Left cardiac atrium (tissue), 4 donors: ENCODE results near the gene PNKP. TPM values are rescaled to one million over a fixed set of nuclear protein-coding genes. Genes with fewer than 3 reads are reported as not detected.

Experiments used
- ATAC-seq, 2 donors: fragments of 200-7000 bp; cut with Tn5 transposase; one replicate each; pipeline ENCODE4 v1.9.1; 2020; ENCODE audit warnings: mild to moderate bottlenecking in 2 of 2, moderate library complexity in 2 of 2
- DNase-seq: peaks from one replicate; pipeline ENCODE4 v3.0.0-alpha.2; 2020
- intact Hi-C, 2 donors: fragments of 100-400 bp; cut with DNase I; formaldehyde crosslinking; loops; one replicate each; pipeline versions ENCODE4 v1.14.1 to v1.15.1; 2022 to 2023
- long read RNA-seq: library from polyadenylated mRNA; unstranded; transcript quantifications from one replicate; pipeline ENCODE4 v2.0.0, GENCODE V29; 2021
- total RNA-seq, 2 donors: library from RNA; stranded (reverse); fragmentation: NEBNext Ultra II Directional; extraction: Animal tissue kit (Norgen Biotek cat#: 25700); gene quantifications; one replicate each; pipeline ENCODE4 v1.2.1, GENCODE V29; 2021
- donor health status: DM: no; HTN: yes; CAD: no.
- donor health status: DM: no; HTN: yes; CAD: no; lungs with severe emphysema.
- donor health status: DM: yes; HTN: yes; CAD: no.
- donor health status: Dilated cardiomyopathy.

The PNKP gene
- 10 to 100 TPM; 38.7 to 54.5 TPM for total RNA-seq
- long read RNA-seq, transcript PNKP-201 (17 exons, 2,041 nt), result major isoform, 11 of 28 reads
- long read RNA-seq, transcript PNKP-207 (16 exons, 1,665 nt), result minor isoform, 6 of 28 reads
- long read RNA-seq, partial matches to known transcripts, result 4 of 28 reads
- long read RNA-seq, other reads (novel, unspliced or antisense), result 5 of 28 reads

DNA sequence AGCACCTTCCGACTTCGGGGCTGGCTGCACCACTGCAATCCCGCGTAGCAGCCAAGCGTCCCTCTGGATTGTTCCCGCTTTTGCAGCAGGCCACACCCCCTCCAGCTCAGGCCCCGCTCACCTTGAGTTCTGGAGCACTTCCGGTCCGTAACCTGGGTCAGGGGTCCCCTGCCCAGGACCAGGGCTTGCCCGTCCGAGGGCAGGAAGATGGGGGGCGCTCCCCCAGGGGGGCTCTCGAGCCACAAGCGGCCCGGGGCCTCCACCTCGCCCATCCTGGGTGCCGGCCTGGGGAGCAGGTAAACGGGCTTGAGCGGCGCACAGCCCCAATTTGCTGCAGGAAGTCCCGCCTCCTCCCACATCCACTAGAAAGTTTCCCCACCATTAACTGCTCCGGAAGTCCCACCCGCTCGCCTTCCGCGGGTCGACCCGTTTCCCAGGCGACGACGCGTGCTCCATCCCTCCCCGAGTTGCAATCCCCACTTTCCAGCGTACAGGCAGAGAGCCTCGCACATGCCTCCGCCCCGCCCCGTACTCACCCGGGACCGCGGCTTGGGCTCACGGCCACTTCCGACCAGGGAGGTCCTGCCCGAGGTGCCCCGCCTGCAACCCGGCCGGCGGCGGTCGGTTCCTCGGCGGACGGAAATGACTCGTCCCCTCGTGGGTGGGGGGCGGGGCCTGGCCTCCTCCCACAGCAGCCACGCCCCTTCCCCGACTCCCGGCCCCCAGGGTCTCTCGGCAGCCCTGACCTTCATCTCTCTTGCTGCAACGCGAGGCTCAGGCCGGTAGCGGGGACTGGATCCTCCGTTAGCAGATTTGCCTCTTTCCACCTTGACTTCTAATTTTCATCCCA is at the start of gene PNKP:
TSS of gene PNKP (minus strand) at position 644 of the 850 bp plus-strand sequence. CDS start at position 272, 372 bp downstream.
- ATAC-seq (peak; percentile 62 to 66), DNase-seq (peak; percentile 96)
- intact Hi-C loops, result loop anchor here (5.0 to 10.0 kb wide), 2 partner anchors 52 to 100 kb away; partner anchors contain the start of genes AP2A1 (in 1 of the 2), FUZ (in 1 of the 2) and MED25 (in 1 of the 2)

DNA sequence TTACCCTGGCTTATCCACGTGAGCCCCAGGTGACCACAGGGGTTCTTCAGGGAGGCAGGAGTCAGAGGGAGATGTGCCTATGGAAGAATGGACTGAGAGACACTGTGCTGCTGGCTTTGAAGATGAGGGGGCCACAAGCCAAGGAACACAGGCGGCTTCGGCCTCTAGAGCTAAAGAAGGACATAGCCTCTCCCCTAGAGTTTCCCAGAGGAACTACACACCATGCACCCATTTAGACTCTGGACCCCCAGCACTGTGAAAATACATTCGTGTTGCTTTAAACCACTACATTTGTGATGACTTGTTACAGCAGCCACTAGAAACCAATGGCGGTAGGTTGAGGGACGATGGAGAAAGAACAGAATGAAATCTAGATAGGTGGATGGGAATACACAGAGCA is 47.9 kb upstream of the PNKP start:
- ATAC-seq, result no peak
- intact Hi-C loops, result no loop called here
- DNase-seq, result no peak

DNA sequence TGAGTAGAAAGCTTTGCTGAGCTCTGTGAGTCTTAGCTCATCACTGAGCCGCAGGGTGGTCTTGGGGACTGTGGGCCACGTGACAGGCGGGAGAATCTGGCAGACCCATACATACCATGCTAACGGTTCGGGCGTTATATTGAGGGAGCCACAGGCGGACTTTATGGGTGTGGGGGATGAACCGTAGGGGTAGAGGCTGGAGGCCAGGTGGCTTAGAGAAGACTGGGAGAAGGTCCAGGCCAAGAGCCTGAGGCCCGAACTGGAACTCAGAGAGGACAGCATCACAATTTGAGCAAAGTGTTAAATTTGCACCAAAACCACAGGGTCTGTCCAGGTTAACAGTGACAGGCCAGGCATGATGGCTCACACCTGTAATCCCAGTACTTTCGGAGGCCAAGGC is 46.3 kb upstream of the PNKP start:
- DNase-seq (no peak), ATAC-seq (no peak)
- intact Hi-C loops, result no loop called here

DNA sequence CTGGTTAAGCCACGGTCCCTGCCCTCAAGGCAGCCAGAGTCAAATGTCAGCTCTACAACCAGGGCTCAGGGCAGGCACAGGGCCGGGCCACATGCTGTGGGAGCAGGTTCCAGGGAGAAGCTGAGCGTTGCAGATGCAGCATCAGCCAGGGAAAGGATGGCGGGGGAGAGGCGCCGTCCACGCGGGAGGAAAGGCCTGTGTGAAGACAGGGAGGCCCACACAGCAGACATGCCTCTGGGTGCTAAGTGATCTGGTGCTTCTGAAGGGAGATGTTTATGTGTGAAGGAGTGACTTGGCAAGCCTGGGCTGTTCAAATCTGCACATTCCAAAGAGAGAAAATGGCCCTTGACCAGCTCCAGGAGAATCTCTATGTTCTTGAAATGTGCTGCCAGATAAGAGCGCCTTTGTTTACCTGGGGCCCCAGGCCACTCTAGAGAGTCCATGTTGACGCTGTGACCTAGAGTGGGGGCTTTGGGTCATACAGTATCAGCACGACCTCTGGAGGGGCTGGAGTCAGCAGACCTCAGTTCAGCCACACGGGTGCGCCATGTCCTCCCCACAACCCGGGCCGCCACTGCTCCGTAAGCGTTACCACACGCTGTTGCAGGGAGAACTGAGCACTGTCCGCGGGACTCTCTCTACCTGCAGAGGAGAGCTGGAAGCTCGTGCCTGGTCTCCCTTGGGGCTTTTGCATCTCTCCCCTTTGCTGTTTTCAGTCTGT is 45.7 kb upstream of the PNKP start:
- no peak for DNase-seq
- ATAC-seq, result no peak
- intact Hi-C loops, result no loop called here

DNA sequence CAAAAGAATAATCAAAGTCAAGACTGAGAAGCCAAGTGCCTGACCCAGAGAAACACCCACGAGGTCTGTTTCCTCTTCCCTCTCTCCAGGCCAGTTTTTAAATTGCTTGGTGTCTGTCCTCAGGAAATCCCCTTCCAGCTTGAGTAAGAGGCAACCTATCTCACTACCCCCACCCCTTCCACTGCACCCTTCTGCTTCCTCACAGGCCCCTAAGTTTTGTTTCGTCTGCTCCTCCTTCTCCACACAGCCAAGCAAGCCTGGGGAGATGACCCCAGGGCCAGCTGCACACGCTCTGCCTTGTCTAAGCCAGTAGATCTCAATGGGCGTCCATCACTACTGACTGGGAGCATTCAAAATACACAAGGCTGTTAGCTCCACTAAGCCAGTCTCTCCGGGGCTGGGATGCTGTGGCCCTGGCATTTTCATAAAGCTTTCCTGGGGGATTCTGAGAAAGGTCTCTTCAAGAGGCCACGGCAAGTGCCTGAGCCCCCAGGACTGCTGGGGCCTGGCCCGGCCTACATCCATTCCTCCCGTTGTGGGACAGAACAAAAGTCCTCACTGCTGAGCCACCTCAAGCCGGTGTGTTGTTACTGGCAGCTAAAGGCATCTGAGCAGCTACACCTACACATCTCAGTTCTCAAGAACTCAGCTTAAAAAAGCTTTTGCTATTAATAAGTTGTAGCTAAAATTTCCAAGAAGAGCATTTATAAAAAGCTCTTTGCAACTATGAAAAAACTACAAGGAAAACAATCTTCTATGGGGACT is 44.2 kb upstream of the PNKP start:
- ATAC-seq (peak; percentile 41 to 45), DNase-seq (no peak)
- intact Hi-C loops, result no loop called here

DNA sequence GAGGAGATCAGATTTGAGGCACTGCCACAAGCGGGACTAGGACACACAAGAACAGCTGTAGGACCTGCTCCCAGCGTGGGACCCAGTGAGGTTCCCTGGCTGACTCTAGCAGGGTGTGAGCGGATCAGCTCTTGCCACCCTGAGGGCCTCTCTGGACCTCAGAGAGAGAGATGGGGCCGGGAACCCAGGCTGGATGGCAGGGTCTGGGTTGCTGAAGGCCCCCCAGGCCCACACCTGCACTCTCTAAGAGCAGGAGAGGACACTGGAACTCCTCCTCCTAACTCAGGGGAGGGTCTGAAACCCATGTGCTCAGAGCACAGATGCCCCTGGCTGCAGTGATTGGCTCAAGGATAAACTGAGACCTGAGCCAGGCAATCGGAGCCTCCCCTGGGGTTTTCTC is 42.8 kb upstream of the PNKP start:
- DNase-seq (no peak), ATAC-seq (no peak)
- intact Hi-C loops, result no loop called here

DNA sequence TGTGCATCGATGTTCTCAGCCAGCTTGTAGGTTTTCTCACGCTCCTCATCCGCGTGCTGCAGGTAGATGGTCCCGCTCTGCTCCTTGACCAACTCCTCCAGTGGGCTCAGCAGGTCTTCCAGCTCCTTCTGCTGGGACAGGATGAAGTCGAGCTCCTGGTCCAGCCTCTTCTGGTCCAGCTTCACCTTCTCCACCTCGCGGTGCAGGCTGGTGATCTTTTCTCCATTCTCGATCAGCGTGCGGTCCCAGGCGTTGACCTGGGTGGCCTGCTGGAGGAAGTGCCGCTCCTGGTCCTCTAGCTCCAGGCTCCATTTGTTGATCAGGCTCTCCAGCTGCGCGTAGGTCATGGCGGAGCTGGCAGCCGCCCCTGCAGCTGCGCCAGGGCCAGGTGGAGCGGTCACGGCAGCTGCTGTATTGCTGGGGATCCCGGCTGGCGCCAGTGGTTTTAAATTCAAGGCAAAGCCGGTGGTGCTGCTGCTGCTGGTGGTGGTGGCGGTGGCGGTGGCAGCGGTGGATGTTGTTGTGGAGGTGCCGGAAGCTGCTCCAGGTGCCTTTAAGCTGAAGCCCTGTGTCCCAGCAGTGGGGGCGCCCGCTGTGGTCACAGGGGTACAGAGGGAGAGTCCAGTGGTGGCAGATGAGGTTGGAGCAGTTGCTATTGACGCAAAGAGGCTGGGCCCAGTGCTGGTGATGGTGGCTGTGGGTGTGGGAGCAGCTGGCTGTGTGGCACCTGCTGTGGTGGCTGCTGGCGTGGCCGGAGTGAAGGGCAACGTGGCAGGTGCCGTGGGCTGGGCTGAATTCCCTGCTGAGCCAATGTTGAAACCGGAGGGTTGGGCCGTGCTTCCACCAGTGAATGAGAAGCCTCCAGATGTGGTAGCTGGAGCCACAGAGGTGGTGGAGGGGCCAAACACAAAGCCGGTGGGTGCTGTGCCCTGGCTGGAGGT is 41.4 kb upstream of the PNKP start:
- intact Hi-C loops, result no loop called here
- no peak for DNase-seq
- no peak for ATAC-seq

DNA sequence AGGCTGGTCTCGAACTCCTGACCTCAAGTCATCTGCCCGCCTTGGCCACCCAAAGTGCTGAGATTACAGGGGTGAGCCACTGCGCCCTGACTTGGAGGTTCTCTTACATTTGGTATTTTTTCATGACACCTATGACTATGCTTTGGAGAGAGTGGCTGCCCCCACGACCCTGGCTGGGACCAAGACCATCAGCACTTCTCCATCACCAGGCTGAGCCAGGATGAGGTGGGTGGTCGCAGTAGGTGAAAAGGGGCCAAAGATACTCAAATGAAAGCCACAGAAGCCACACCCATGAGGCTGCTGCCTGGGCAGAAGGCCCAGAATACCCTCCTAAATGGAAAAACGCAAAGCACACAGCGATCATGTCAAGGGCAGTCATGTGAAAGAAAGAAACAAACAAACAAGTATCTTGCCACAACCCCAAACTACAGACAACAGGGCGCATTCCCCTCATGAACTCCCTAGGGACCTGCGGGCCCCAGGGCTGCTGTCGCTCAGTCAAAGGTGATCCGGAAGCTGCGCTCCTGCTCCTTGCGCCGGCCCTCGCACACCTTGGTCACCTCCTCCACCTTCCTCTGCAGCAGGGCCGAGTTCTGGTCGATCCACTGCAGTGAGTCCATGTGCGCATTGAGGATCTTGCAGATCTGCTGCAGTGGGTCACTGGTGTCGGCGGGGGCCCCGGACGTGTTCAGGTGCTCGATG is 40.5 kb upstream of the PNKP start:
- no peak for ATAC-seq

DNA sequence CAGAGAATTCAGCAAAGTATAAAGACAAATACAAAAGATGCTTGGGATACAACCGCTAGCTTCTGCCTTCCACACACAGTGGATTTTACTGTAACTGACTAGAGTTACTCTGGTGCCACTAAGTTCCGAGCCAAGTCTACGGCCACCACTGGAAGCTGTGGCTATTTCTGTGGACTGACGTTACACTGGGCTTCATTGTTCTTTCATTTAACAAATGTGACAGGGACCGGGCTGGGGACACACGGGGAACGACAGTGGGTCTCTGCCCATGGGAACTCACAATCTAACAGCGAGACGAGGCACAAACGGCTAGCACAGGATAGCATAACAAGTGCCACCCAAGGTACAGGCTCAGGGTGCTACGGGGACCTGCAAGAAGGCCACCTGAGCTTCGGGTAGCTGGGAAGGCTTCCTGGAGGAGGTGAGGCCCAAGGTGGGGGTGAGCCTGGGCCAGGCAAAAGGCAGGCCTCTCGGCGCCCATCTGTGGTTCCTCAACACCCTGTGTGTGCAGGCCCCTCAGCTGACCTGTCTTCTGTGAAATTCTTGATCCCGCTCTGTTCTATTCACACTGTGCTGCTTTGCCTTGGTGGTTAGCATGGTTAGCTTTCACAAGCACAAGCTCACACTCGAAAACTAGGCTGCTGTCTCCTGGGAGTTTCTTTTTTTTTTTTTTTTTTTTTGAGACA is 39.6 kb upstream of the PNKP start:
- ATAC-seq (no peak), DNase-seq (no peak)
- intact Hi-C loops, result no loop called here

More for the DNA sequence above, 40.5 kb upstream of the PNKP start:
- DNase-seq, result no peak
- intact Hi-C loops, result no loop called here

DNA sequence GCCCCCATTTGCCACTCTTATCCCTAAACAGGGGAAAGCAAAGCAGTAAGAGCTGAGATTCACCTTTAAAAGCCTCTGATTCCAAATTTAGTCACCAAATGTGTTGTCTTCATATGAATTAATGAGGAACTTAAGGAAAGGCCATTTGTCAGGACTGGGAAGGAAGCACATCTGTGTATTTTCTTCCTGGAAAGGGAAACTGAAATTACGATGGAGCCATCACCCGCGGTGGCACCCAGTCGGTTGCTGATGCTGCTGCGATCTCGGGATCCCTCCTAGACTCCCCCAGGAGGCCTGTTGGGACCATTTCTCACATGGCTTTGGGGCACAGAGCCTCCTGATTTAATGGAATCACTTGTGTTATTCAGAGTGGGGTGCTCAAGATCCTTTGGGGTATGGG is 36.8 kb upstream of the PNKP start:
- DNase-seq (no peak), ATAC-seq (peak in 1 of 2 donors; percentile 19)
- intact Hi-C loops, result no loop called here

DNA sequence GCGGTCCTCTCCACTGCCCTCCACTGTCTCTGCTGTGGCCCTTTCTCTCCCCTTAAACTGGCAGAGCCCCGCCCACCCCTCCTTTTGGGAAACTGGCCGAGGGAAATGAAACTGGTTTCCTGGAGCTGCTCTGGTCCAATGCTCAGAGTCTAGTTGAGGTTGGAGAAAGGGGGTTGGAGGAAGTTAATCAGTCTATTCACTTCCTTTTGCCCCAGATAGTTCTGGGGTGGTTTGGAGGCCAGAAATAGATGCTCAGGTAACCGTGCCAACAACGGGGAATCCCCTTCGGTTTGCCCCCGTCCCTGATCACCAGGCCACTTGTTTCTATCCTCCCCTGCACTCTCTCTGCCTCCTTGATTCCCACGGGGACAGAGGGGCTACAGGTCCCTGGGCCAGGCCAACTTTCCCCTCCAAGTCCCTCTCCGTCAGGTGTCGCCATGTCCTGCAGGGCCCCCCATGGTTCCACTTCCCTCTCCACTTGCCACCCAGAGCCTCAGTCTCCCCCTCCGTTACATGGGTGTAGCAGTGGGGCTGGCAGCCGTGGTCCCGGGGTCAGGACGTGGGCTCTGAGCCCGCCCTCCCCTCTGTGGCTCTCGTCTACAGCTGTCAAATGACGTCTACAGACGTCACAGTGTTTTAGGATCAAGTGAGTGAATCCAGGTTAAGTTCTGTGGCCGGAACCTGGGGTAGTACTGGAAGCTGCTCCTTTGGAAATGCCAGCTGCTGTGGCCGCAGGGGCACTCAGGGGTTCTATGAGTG is 29.7 kb upstream of the PNKP start, which contains the start of gene IL4I1:
TSS of gene IL4I1 (minus strand) at position 25 of the 759 bp plus-strand sequence. CDS start 727 bp downstream, outside the sequence.
- DNase-seq (no peak), ATAC-seq (peak; percentile 45 to 49)
- intact Hi-C loops, result no loop called here

DNA sequence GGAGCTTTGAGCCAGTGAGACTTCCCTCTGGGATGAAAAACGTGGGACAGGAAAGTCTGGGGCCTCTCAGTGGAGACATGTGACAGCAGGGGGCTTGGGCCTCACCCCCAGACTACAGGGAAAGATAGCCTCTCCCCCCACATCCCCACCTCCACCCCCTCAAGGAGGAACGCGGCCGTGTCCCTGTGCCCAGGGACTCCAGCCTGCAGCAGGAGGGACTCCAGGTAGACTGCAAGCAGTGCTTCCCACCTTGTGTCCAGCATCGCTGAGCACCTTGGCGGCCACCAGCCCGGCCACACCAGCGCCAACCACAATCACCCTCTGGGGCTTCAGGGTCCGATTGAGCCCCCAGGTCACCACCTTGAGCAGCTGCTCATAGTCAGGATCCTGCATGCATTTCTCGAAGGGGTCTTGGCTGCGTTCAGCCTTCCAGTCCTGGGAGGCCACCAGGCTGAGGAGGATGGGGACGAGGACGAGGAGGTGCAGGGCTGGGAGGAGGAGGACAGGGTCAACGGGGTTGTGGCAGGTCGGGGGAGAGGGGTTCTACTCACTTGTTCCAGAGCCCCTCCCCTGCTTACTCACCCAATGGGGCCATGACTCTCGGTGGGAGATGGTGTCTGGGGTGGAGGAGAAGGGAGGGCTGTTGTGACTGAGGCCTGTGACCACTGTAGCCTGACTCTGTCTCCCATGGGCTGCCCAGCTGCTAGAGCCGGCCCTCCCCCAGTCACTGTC is 28.4 kb upstream of the PNKP start:
- ATAC-seq (no peak), DNase-seq (no peak)
- intact Hi-C loops, result no loop called here

DNA sequence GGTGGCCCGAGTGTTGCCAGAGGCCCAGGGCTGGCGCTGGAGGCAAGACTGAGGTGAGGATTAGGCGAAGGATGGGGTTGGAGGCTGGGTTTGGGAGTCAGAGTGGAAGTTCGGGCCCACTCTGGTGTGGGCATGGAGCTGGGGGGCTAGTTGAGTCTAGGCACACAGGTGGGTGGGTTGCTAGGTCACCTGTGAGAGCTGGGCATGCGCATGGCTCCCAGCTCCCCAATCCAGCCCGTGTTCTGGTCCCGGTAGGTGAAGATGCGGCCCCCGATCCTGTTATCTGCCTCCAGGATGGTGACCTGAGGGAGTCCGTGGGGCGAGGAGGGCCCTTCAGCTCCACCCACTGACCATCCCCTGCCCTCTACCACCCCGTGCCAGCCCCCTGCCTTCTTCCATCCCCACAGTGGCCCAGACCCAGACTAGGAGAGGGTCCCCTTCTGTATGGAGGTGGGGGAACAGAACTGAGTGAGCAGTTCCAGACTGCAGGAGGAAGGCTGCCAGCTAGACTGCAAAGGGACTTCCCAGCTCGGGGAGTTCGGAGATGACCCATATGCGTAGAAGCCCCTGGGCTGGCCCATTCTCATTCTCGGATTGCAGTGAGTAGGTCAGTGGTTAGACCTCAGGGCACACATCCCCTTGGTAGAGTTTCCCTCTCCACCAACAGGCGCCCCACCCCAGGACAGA is 27.6 kb upstream of the PNKP start:
- ATAC-seq (no peak), DNase-seq (no peak)
- intact Hi-C loops, result no loop called here

DNA sequence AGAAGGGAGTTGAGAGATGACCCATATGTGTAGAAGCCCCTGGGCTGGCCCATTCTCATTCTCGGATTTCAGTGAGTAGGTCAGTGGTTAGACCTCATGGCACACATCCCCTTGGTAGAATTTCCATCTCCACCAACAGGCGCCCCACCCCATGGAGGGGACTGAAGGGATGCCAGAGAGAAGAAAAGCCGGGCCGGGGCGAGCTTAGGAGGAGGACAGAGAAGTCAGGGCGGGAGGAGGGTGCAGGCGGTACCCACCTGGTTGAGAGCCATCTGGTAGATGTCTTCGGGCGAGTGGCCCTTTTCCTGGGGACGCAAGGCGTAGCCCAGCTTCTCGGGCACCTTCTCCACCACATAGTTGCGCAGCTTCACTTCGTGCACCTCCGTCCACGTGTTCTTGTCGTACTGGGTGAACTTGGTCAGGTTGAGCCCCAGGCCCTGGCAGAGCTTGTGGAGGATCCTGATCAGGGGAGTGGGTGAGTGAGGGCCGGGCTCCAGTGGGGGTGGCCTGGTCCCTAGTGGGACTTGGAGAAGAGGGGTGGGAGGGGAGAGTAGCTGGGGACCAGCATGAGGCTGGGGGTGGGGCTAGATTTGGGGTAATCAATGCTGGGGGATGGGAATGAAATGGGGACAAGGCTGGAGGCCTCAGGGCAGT is 26.8 kb upstream of the PNKP start:
- intact Hi-C loops, result no loop called here
- ATAC-seq (no peak), DNase-seq (no peak)

DNA sequence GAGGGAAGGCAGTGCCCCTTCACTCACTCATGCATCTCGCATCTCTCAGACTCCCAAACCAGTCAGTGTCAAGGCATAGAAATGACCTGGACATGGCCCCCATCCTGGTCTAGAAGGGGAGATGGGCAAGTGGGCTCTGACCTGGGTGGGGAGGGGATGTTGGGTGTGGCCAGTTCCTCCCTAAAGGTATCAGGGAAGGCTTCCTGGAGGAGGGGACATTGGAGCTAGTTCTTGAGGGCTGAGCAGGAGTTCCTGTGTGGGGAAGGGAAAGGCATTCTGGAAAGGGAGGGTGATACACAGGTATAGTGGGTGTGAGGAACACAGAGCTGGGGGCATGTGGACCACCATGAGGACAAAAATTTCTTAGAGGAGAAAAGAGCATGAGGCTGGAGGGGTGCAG is 25.3 kb upstream of the PNKP start:
- no peak for ATAC-seq
- no peak for DNase-seq
- intact Hi-C loops, result no loop called here
